Testis (tissue), 3 donors: ENCODE data around the gene FLNB. TPM values are rescaled to one million over a fixed set of nuclear protein-coding genes. Genes with fewer than 3 reads are reported as not detected.

Source experiments
- DNase-seq: peaks from one replicate; pipeline ENCODE4 v3.0.0-alpha.2; 2019
- H3K27ac ChIP-seq, 2 donors: fragments of 200-600 bp; sonication (generic); one replicate each; pipeline ENCODE4 v1.5.1; 2019
- H3K27me3 ChIP-seq: fragments of 200-600 bp; sonication (generic); one replicate; pipeline ENCODE4 v1.5.1; 2019
- H3K36me3 ChIP-seq: fragments of 200-600 bp; sonication (generic); one replicate; pipeline ENCODE4 v1.5.1; 2017; ENCODE audit warnings: low read depth; ENCODE audit errors: missing control alignments
- H3K4me1 ChIP-seq: fragments of 200-600 bp; sonication (generic); one replicate; pipeline ENCODE4 v1.5.1; 2019
- H3K4me3 ChIP-seq, 2 donors: fragments of 200-600 bp; sonication (generic); one replicate each; pipeline ENCODE4 v1.5.1; 2017 to 2019
- H3K9me3 ChIP-seq: fragments of 200-600 bp; sonication (generic); one replicate; pipeline ENCODE4 v1.5.1; 2017
- CTCF ChIP-seq, 3 experiments: fragments of 450-650 bp in 2 of 3; fragments of 200-600 bp in 1 of 3; sonication (generic) in 1 of 3; IDR thresholded peaks; one replicate each; pipeline ENCODE4 v1.5.1; 2016 to 2019; ENCODE audit warnings: antibody characterized with exemption in 3 of 3, mild to moderate bottlenecking in 2 of 3, moderate library complexity in 1 of 3
- POLR2A ChIP-seq: fragments of 450-650 bp; IDR thresholded peaks from one replicate; pipeline ENCODE4 v1.6.1; 2017; ENCODE audit warnings: antibody characterized with exemption, mild to moderate bottlenecking, moderate library complexity
- WGBS, 2 donors: methylation state at CpG; one replicate each; pipeline ENCODE4 v1.1.5; 2018; 5-methylcytosine and 5-hydroxymethylcytosine counted together
- intact Hi-C: fragments of 100-400 bp; cut with DNase I; formaldehyde crosslinking; loops from one replicate; pipeline ENCODE4 v1.15.1; 2023; ENCODE audit warnings: low total_unique reads
- polyA plus RNA-seq: library from polyadenylated mRNA; stranded (reverse); fragments of 350-450 nt; fragmentation: Illumina TruSeq; extraction: RNeasy Lipid Tissue Mini Kit (QIAGEN cat#74804); gene quantifications from one replicate; pipeline ENCODE4 v1.2.3, GENCODE V29; 2014; ENCODE audit warnings: low read depth, low replicate concordance; ENCODE audit not compliant: insufficient read depth
- total RNA-seq, 2 donors: library from RNA; depleted of rRNA; stranded (reverse); fragments of >200 nt; gene quantifications; one replicate each; pipeline ENCODE4 v1.2.3, GENCODE V29; 2016

Gene FLNB
- total and polyA plus RNA-seq, 3 donors from 2014 or later, result 105 to 199 (median 166) TPM

- H3K27me3 ChIP-seq, result no peaks in the 10 kb centered on the region
- peaks cover 11% of the 10 kb centered on the region for H3K4me1 ChIP-seq
- WGBS, 2 donors, result 74 to 80% methylated on average over 6 of the region's 6 CpGs
- H3K36me3 ChIP-seq, result no peaks in the 10 kb centered on the region
- no peak for DNase-seq
- H3K27ac ChIP-seq, result no peak overlapping the region
- no peak for TF ChIP-seq CTCF (IDR thresholded peaks at IDR 0.05)
- no peak for TF ChIP-seq POLR2A
- intact Hi-C loops, result no loop called here
- no peak overlapping the region for H3K4me3 ChIP-seq
- H3K9me3 ChIP-seq, result no peaks in the 10 kb centered on the region
Measured at GRCh38 chr3:58027704-58028317, 19.6 kb downstream of the FLNB start.

- Histone ChIP-seq H3K4me1 (peaks cover 11% of the 10 kb centered on the region), H3K4me3 (no peak overlapping the region), H3K27me3 (no peaks in the 10 kb centered on the region), H3K36me3 (no peaks in the 10 kb centered on the region), H3K9me3 (no peaks in the 10 kb centered on the region), H3K27ac (no peak overlapping the region)
- 58 to 73% methylated on average over 1 of the region's 1 CpG for WGBS, 2 donors
- no peak for DNase-seq
- TF ChIP-seq CTCF (IDR thresholded peaks at IDR 0.05), result no peak
- no peak for TF ChIP-seq POLR2A
- intact Hi-C loops, result no loop called here
Measured at GRCh38 chr3:58028902-58029301, 20.7 kb downstream of the FLNB start.

GRCh38 chr3:58029842-58030584 is 21.8 kb downstream of the FLNB start:
- DNase-seq, result no peak
- H3K9me3 ChIP-seq, result no peaks in the 10 kb centered on the region
- intact Hi-C loops, result no loop called here
- WGBS, 2 donors, result 81 to 90% methylated on average over 4 to 5 of the region's 5 CpGs
- peaks cover 11% of the 10 kb centered on the region for H3K4me1 ChIP-seq
- no peak overlapping the region for H3K4me3 ChIP-seq
- H3K27ac ChIP-seq, result no peak overlapping the region
- TF ChIP-seq POLR2A (no peak), CTCF (IDR thresholded peaks at IDR 0.05) (no peak)
- H3K27me3 ChIP-seq, result no peaks in the 10 kb centered on the region
- H3K36me3 ChIP-seq, result no peaks in the 10 kb centered on the region

GRCh38 chr3:58032186-58032585 is 24.0 kb downstream of the FLNB start:
- no peak for DNase-seq
- Histone ChIP-seq H3K4me3 (no peak overlapping the region), H3K27ac (no peak overlapping the region), H3K4me1 (peaks cover 6% of the 10 kb centered on the region), H3K27me3 (no peaks in the 10 kb centered on the region), H3K9me3 (no peaks in the 10 kb centered on the region), H3K36me3 (no peaks in the 10 kb centered on the region)
- WGBS, 2 donors, result 68 to 75% methylated on average over 4 of the region's 4 CpGs
- TF ChIP-seq CTCF (IDR thresholded peaks at IDR 0.05) (no peak), POLR2A (no peak)
- intact Hi-C loops, result no loop called here
